ENCODE measurements around the gene KCNF1.

Gene KCNF1

GRCh38 chr2:10912796-10913455 is 1.2 kb downstream of the KCNF1 start:
- Mint-ChIP-seq H3K4me3 (peak overlapping the region; percentile 79), H3K27ac (no peak overlapping the region), H3K36me3 (ENCODE audit: low read depth) (no peaks in the 10 kb centered on the region), H3K4me1 (peaks cover 37% of the 10 kb centered on the region), H3K9me3 (peaks cover 7% of the 10 kb centered on the region), H3K27me3 (ENCODE audit: low read depth, poor library complexity) (peaks cover 74% of the 10 kb centered on the region)
- no peak for DNase-seq
- no peak for TF ChIP-seq CTCF (IDR thresholded peaks at IDR 0.05)

GRCh38 chr2:10913501-10914271 is 2.0 kb downstream of the KCNF1 start:
- no peaks in the 10 kb centered on the region for H3K36me3 Mint-ChIP-seq (ENCODE audit: low read depth)
- H3K9me3 Mint-ChIP-seq: peaks cover 7% of the 10 kb centered on the region
- H3K27me3 Mint-ChIP-seq (ENCODE audit: low read depth, poor library complexity): peaks cover 81% of the 10 kb centered on the region
- H3K4me3 Mint-ChIP-seq: peak overlapping the region; percentile 69
- TF ChIP-seq CTCF (IDR thresholded peaks at IDR 0.05): no peak
- H3K4me1 Mint-ChIP-seq: peaks cover 44% of the 10 kb centered on the region
- DNase-seq: no peak
- no peak overlapping the region for H3K27ac Mint-ChIP-seq

- Mint-ChIP-seq H3K4me1 (peaks cover 47% of the 10 kb centered on the region), H3K27ac (no peak overlapping the region), H3K9me3 (peaks cover 7% of the 10 kb centered on the region), H3K36me3 (ENCODE audit: low read depth) (no peaks in the 10 kb centered on the region), H3K27me3 (ENCODE audit: low read depth, poor library complexity) (peaks cover 83% of the 10 kb centered on the region), H3K4me3 (no peak overlapping the region)
- DNase-seq: no peak
- no peak for TF ChIP-seq CTCF (IDR thresholded peaks at IDR 0.05)
Observed at GRCh38 chr2:10914272-10914693, 2.5 kb downstream of the KCNF1 start.

- DNase-seq: no peak
- TF ChIP-seq CTCF (IDR thresholded peaks at IDR 0.05): no peak
- peaks cover 78% of the 10 kb centered on the region for H3K27me3 Mint-ChIP-seq (ENCODE audit: low read depth, poor library complexity)
- H3K27ac Mint-ChIP-seq: no peak overlapping the region
- H3K4me3 Mint-ChIP-seq: no peak overlapping the region
- H3K4me1 Mint-ChIP-seq: peaks cover 50% of the 10 kb centered on the region
- H3K9me3 Mint-ChIP-seq: peaks cover 7% of the 10 kb centered on the region
- no peaks in the 10 kb centered on the region for H3K36me3 Mint-ChIP-seq (ENCODE audit: low read depth)
Observed at GRCh38 chr2:10915236-10915635, 3.5 kb downstream of the KCNF1 start.

GRCh38 chr2:10915731-10916276 is 4.1 kb downstream of the KCNF1 start:
- Mint-ChIP-seq H3K9me3 (peaks cover 7% of the 10 kb centered on the region), H3K27ac (peak overlapping the region; percentile 40), H3K4me1 (peaks cover 53% of the 10 kb centered on the region), H3K36me3 (ENCODE audit: low read depth) (no peaks in the 10 kb centered on the region), H3K27me3 (ENCODE audit: low read depth, poor library complexity) (peaks cover 73% of the 10 kb centered on the region), H3K4me3 (peak overlapping the region; percentile 43)
- TF ChIP-seq CTCF (IDR thresholded peaks at IDR 0.05): no peak
- no peak for DNase-seq

Data from nephron progenitor cell (in vitro differentiated cells).